ENCODE data around the gene BABAM2.

- TF ChIP-seq EZH2 (IDR thresholded peaks at IDR 0.05; ENCODE audit: insufficient read depth, poor library complexity, severe bottlenecking) (no peak), EZH2phosphoT487 (IDR thresholded peaks at IDR 0.05; ENCODE audit: insufficient read depth, low read depth) (no peak)
Measured at GRCh38 chr2:28101892-28102291, 211.4 kb downstream of the BABAM2 start.
